8988T (cell line): ENCODE results near the gene PODXL.
A peak's percentile ranks its signal among the peaks of the same experiment; 100 is the strongest.

Experiments used
- DNase-seq: peaks from one replicate; pipeline ENCODE4 v3.0.0; 2011

The PODXL gene

GRCh38 chr7:131556053-131556908 lies at the start of gene PODXL:
PODXL (minus strand) TSS chr7:131556628; CDS start chr7:131556359, 269 bp downstream.
- peak; percentile 87 for DNase-seq

DNA sequence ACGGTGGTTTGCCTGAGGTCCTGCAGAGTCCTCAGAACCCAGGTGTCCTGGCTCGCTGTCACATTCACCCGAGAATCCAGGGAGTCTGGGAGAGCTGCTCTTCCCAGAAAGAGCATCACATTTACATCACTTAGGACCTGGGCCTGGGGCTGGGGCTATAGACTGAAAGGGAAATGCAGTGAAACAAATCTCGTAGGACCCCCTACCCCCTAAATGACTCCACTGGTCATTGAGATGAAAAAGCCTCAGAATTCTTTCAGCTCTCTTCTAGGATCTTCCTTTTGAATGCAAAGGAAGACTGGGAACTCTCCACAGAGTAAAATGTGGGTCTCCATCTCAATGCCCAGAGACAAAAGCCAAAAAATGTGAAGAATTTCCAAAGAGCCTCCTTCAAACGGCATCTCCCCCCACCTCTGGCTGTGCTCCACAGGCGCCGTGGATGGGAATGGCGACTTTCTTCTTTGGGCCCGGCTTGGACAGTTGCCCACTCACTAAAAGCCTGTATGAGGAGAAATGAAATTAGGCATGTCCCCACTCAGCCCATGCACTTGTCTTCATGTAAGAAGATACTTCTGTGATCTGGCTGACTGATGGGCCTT lies 49.0 kb upstream of the PODXL start:
- DNase-seq, result no peak

DNA sequence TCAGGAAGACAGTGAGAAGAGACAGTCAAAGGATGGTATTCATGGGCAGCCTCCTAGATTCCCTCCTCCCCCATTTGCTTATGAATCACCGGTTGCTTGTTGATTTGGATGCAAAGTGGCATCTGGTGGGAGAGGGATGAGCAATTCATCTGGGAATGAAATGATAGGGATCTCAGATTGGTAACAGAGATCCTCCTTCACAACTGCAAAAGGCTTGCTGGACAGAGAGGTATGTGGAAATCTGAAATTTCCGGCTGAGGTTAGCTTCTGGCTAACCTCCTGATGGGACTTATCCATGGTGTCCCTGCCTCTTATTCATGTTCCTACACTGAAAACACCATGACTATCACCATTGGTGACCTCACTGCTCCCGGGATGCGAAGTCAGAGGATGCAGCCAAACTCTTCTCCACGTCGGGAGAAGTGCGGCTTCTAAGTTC lies 48.4 kb upstream of the PODXL start:
- DNase-seq, result no peak

DNA sequence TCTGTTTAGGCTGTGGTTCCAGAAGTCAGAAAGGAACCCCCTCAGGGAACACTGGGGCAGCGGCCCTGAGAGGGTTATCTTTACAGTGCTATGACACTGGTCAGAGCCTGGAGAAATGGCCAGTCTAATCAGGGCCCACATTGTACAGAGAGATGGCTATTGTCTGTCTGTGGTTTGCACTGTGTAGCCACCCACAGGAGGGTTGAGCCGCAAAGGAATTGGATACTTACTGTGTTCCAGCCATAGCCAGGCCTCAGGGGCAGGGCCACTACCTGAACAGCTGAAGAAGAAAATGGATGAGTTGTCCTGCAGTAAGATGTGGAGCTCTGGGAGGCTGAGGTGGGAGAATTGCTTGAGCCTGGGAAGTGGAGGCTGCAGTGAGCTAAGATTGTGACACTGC lies 47.5 kb upstream of the PODXL start:
- no peak for DNase-seq

DNA sequence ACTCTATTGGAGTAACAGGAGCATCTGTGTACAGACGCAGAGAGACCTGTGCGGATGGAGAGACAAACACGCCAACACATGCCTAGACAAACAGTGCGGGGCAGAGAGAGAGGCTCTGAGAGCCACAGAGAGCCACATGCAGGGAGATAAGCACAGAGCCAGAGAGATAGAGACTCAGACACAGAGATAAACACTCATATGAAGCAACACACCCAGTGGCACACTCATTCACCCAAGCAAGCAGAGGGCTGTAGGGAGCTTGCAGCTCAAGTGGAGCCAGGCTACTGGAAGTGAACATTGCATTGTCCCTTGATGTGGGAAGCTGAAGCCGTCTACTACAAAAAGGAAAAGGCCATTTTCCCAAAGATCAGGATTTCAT lies 46.6 kb upstream of the PODXL start:
- DNase-seq, result no peak

GRCh38 chr7:131602304-131602993 lies 46.0 kb upstream of the PODXL start:
- no peak for DNase-seq

DNA sequence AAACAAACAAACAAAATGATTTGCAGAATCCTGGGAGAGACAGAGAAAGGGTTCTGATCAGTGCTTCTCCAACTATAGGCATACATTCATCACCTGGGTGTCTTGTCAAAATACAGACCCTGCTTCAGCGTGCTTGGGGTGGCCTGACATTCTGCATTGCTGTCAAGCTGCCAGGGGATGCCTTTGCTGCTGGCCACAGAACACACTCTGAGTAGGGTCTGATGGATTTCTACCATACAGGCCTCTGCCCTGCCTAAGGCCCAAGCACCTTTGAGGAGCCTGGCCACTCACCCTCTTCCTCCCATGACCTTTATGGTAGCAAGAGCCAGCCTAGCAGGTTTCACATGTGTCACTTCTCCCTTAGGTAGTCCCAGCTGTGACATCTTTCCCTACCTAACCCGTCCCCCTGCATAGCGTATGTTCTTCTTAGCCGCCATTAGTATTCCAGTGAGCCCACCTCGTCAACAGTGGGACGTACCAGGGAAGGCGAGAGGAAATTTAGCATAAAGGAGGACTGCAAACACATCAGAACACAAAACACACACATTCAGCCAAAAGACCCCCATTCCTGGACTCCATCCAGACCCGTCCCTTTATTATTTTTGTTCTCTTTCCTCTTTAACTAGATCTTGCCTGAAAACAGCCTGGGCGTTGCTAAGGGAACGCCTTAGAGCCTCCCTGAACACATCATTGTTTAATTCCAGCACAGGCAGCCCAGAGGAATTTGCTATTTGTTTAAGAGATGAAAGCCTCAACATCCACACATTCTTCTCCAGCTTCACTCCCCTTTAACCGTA lies 43.9 kb upstream of the PODXL start:
- no peak for DNase-seq

GRCh38 chr7:131596785-131597184 lies 40.4 kb upstream of the PODXL start:
- DNase-seq, result no peak

GRCh38 chr7:131595699-131596098 lies 39.3 kb upstream of the PODXL start:
- no peak for DNase-seq

DNA sequence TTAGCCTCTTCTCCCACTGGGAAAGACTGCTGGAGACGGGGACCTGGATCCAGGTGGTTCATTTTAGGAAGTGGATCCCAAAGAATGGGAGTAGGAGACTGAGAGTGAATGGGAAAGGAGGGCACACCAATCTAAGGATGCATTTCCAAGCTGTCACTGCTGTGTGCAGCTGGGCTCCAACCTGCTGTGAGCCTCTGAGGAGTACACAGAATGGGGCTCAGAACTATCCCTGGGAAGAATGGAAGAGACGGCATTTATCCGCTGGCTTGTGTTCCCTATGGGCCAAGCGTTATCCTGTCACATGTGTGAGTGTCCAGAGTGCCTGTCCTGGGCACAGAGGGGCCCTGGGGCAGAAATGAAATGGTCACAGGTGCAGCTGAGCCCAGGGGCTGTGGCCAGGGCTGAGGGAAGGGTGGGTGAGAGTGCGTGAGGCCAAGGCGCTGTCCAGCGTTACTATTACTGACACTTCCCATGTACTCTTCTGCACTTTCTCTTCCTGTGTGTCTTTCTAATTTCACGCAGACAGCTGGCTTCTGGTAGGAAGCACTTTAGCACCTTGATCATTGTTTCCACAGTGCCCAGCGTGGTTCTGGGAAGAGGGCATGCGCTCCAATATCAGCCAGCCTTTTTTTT lies 35.4 kb upstream of the PODXL start:
- no peak for DNase-seq

GRCh38 chr7:131587315-131587923 lies 31.0 kb upstream of the PODXL start:
- no peak for DNase-seq

GRCh38 chr7:131586759-131587158 lies 30.3 kb upstream of the PODXL start:
- DNase-seq, result no peak

DNA sequence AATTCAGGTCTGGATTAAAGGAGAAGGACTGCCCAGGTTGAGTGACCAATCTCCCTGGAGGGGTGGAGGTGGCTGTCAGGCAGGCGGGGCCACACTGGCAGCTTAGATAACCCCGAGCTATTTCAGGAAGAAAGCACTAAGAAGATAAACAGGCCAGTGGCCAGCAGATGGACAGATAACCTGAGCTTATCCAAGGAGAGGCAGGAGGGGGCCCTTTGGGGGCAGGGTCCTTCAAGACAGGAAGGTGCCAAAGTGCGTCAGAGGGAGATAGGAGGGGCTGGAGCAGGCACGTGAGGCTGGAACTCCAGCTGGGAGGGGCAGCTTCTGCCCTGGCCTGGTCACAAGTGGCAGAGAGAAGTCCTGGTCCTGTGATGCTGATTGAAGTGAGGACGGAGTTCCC lies 29.8 kb upstream of the PODXL start:
- DNase-seq, result no peak

GRCh38 chr7:131583430-131583829 lies 27.0 kb upstream of the PODXL start:
- DNase-seq, result no peak

- DNase-seq, result no peak
These were observed 25.0 kb upstream of the PODXL start for GRCh38 chr7:131581241-131582051.

GRCh38 chr7:131578602-131579001 lies 22.2 kb upstream of the PODXL start:
- no peak for DNase-seq

GRCh38 chr7:131574741-131575140 lies 18.3 kb upstream of the PODXL start:
- DNase-seq, result no peak

DNA sequence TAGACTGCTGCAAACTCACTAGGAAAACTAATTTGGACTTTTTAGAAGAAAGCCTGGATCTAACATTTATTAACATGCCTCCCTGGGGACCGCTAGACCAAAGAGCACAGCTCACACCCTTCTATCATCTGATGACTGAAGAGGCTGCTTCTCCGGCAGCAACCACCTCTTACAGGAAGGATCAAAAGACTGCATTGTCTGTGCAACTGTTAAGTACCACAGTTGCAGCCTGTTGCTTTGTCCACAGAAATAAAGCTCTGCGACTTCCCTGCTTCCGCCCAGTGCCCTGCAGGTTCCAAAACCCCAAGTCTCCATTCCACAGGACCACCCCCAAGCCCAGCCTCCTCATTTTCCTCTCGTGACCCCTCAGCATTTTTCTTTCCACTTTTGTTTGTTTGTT lies 14.0 kb upstream of the PODXL start:
- no peak for DNase-seq

DNA sequence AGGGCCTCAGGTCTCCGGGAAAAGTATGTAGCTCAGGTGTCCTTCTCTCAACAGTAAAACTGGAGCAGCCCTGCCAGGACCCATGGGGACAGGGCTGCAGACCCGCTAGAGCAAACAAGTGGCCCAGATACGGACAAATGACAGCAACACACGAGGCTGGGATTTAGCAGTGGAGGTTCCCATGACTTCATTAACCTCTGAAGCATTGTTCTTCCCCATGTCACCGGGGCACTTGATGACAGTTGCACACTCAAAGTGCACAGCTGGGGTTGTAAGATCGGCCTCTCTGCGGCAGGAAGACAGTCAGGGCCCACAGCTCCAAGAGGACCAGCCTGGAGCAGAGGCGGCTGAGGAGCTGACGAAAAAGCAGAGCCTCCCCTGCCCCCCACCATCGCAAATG lies 12.5 kb upstream of the PODXL start:
- DNase-seq, result no peak

- no peak for DNase-seq
These were observed 12.1 kb upstream of the PODXL start for GRCh38 chr7:131568510-131568909.

GRCh38 chr7:131564640-131565039 lies 8.2 kb upstream of the PODXL start:
- no peak for DNase-seq
